HepG2 (cell line): ENCODE results near the gene SLC8A2. TPM values are rescaled to one million over a fixed set of nuclear protein-coding genes. Genes with fewer than 3 reads are reported as not detected.

ENCODE experiments used
- ATAC-seq: fragments of 200-7000 bp; cut with Tn5 transposase; 3 replicates; pipeline ENCODE4 v1.9.1; 2020; ENCODE audit warnings: mild to moderate bottlenecking, moderate library complexity
- BruUV-seq: library from RNA; stranded (reverse); fragments of 400-500 nt; replicated peaks from 2 replicates; lab custom pipeline; 2021; lab: Mats Ljungman, UMichigan
- CTCF ChIA-PET: fragments of 300-600 bp; formaldehyde crosslinking; extraction: SDS; loops from one replicate; lab custom pipeline; 2021; ENCODE audit warnings: low total read pairs, inconsistent platforms, low intra/inter-chr PET ratio; lab: Yijun Ruan, JAX
- POLR2A ChIA-PET: fragments of 350-600 bp; sonication (Branson Sonifier 250); formaldehyde crosslinking; loops from one replicate; lab custom pipeline; 2020; ENCODE audit warnings: antibody characterized with exemption, inconsistent platforms; lab: Yijun Ruan, JAX
- DNase-seq: peaks from one replicate; pipeline ENCODE4 v3.0.0-alpha.2; 2015; ENCODE audit warnings: low spot score
- FAIRE-seq: peaks from 3 replicates; lab custom pipeline; 2011; peaks lifted over from hg19 to GRCh38; lab: Jason Lieb, UNC
- H2AFZ ChIP-seq: one replicate; pipeline ENCODE4 v1.6.1; 2011; ENCODE audit warnings: low read length, inconsistent platforms
- H3K27ac ChIP-seq: fragments of 300-600 bp; 3 replicates; pipeline ENCODE4 v1.8.0; 2011; ENCODE audit warnings: mixed run types, mild to moderate bottlenecking, mixed read lengths, low read length, inconsistent platforms; ENCODE audit not compliant: insufficient read depth; ENCODE audit errors: extremely low read length
- H3K27me3 ChIP-seq, 2 experiments: fragments of 200-600 bp in 1 of 2; 2 replicates in 1 of 2; 3 replicates in 1 of 2; pipeline versions ENCODE4 v1.6.0 to v1.8.0; 2011; ENCODE audit warnings: low read length in 2 of 2, mild to moderate bottlenecking in 2 of 2, moderate library complexity in 2 of 2, inconsistent platforms in 1 of 2; ENCODE audit not compliant: insufficient read depth in 2 of 2, control insufficient read depth in 1 of 2
- H3K36me3 ChIP-seq, 2 experiments: fragments of 200-600 bp in 1 of 2; replicated peaks in 1 of 2; 2 replicates in 1 of 2; 3 replicates in 1 of 2; pipeline versions ENCODE4 v1.5.1 to v1.8.0; 2011; ENCODE audit warnings: low read length in 2 of 2, inconsistent platforms in 1 of 2; ENCODE audit not compliant: insufficient read depth in 2 of 2, control insufficient read depth in 1 of 2
- H3K4me1 ChIP-seq: 2 replicates; pipeline ENCODE4 v1.5.1; 2012; ENCODE audit warnings: low read length, inconsistent platforms; ENCODE audit not compliant: insufficient read depth
- H3K4me2 ChIP-seq: 2 replicates; pipeline ENCODE4 v1.6.0; 2011; ENCODE audit warnings: low read depth, low read length, inconsistent platforms
- H3K4me3 ChIP-seq, 3 experiments: fragments of 200-600 bp in 1 of 3; sonication (generic), shearing (Covaris generic) in 1 of 3; replicated peaks in 1 of 3; 2 replicates each; pipeline ENCODE4 v1.5.1; 2011 to 2016; ENCODE audit warnings: low read length in 3 of 3, inconsistent platforms in 2 of 3, low read depth in 2 of 3, mild to moderate bottlenecking in 2 of 3, control low read depth in 1 of 3, mixed read lengths in 1 of 3; ENCODE audit not compliant: insufficient read depth in 1 of 3
- H3K79me2 ChIP-seq: one replicate; pipeline ENCODE4 v1.6.1; 2011; ENCODE audit warnings: low read length, inconsistent platforms; ENCODE audit not compliant: insufficient read depth
- H3K9ac ChIP-seq: 2 replicates; pipeline ENCODE4 v1.6.0; 2011; ENCODE audit warnings: mild to moderate bottlenecking, low read depth, low read length, inconsistent platforms; ENCODE audit not compliant: insufficient read depth
- H3K9me3 ChIP-seq: 2 replicates; pipeline ENCODE4 v1.5.1; 2012; ENCODE audit warnings: mild to moderate bottlenecking, low read length
- H4K20me1 ChIP-seq: 2 replicates; pipeline ENCODE4 v1.6.0; 2011; ENCODE audit warnings: inconsistent platforms, mild to moderate bottlenecking, low read length, moderate library complexity; ENCODE audit not compliant: insufficient read depth
- MAFK ChIP-seq, 2 experiments: IDR thresholded peaks in 1 of 2; conservative IDR thresholded peaks in 1 of 2; 2 replicates each; pipeline ENCODE4 v1.6.1; 2011; ENCODE audit warnings: improper control_type of control experiment in 2 of 2, low read length in 2 of 2
- NFE2L2 ChIP-seq: fragments of 150-350 bp; IDR thresholded peaks from 2 replicates; pipeline ENCODE4 v1.6.1; 2014; ENCODE audit warnings: low read length
- PAX8 ChIP-seq: sonication (generic); formaldehyde crosslinking; IDR thresholded peaks from 2 replicates; pipeline ENCODE4 v1.8.0; 2022; ENCODE audit warnings: mild to moderate bottlenecking, missing genetic modification reagents, borderline replicate concordance
- PRDM10 ChIP-seq: sonication (generic); formaldehyde crosslinking; IDR thresholded peaks from 2 replicates; pipeline ENCODE4 v1.4.0; 2020; ENCODE audit warnings: low read depth, missing genetic modification reagents
- ZFP90 ChIP-seq: sonication (generic); formaldehyde crosslinking; IDR thresholded peaks from 2 replicates; pipeline ENCODE4 v1.8.0; 2022; ENCODE audit warnings: missing genetic modification reagents, mild to moderate bottlenecking, inconsistent platforms, borderline replicate concordance
- ZMYM3 ChIP-seq: sonication (generic); formaldehyde crosslinking; IDR thresholded peaks from 2 replicates; pipeline ENCODE4 v1.5.1; 2020; ENCODE audit warnings: mild to moderate bottlenecking, missing genetic modification reagents
- ZNF326 ChIP-seq: sonication (generic); formaldehyde crosslinking; IDR thresholded peaks from 2 replicates; pipeline ENCODE4 v1.4.0; 2020; ENCODE audit warnings: missing genetic modification reagents, borderline replicate concordance
- ZNF703 ChIP-seq: sonication (generic); formaldehyde crosslinking; IDR thresholded peaks from 2 replicates; pipeline ENCODE4 v1.5.1; 2020; ENCODE audit warnings: missing genetic modification reagents, mild to moderate bottlenecking, moderate library complexity, borderline replicate concordance
- ZNF784 ChIP-seq: sonication (generic); formaldehyde crosslinking; IDR thresholded peaks from 2 replicates; pipeline ENCODE4 v1.5.1; 2020; ENCODE audit warnings: missing genetic modification reagents, mild to moderate bottlenecking, borderline replicate concordance
- ZNF792 ChIP-seq: IDR thresholded peaks from 2 replicates; pipeline ENCODE4 v1.6.1; 2016
- WGBS: methylation state at CpG from one replicate; pipeline ENCODE4 v1.1.6; 2017; ENCODE audit warnings: low lambda C conversion rate; 5-methylcytosine and 5-hydroxymethylcytosine counted together
- in situ Hi-C: cut with HindIII; loops from 2 replicates; pipeline ENCODE4 v1.10.0; 2017; ENCODE audit warnings: low pct_unique_long_range_greater_than_20kb; ENCODE audit not compliant: extremely low pct_ligation_motif_present
- intact Hi-C: fragments of 100-400 bp; cut with micrococcal nuclease; formaldehyde crosslinking; loops from one replicate; pipeline ENCODE4 v1.10.0; 2022; ENCODE audit not compliant: unreplicated experiment
- polyA plus RNA-seq, 8 experiments: library from polyadenylated mRNA; depleted of rRNA in 3 of 8; stranded (reverse) in 7 of 8; unstranded in 1 of 8; fragments of >200 nt; fragmentation: Illumina TruSeq in 4 of 8; extraction: Trizol in 4 of 8; gene quantifications; 2 replicates each; pipeline versions ENCODE4 v1.2.1 to v1.2.3, GENCODE V29; 2011 to 2016; ENCODE audit warnings: low read depth in 4 of 8, missing spikeins in 1 of 8, mixed read lengths in 1 of 8; ENCODE audit not compliant: insufficient read depth in 1 of 8
- total RNA-seq, 5 experiments: library from RNA; depleted of rRNA; stranded (reverse); fragments of >200 nt; fragmentation: Illumina TruSeq; extraction: Trizol; gene quantifications; 2 replicates each; pipeline ENCODE4 v1.2.3, GENCODE V29; 2016; ENCODE audit warnings: low read depth in 1 of 5
- TF ChIP-seq, protein P1 (sequence below): sonication (generic); IDR thresholded peaks from 2 replicates; pipeline ENCODE4 v1.6.1; 2016; ENCODE audit warnings: low read depth, borderline replicate concordance
- TF ChIP-seq, protein P2 (sequence below), 2 experiments: fragments of 450-650 bp in 1 of 2; sonication (generic) in 1 of 2; formaldehyde crosslinking; IDR thresholded peaks; 2 replicates each; pipeline versions ENCODE4 v1.5.0 to v1.8.0; 2020 to 2022; ENCODE audit warnings: mild to moderate bottlenecking in 1 of 2, missing genetic modification reagents in 1 of 2

The SLC8A2 gene
- total and polyA plus RNA-seq, 2 of the 13 experiments (the other 11 are each of a cell fraction or from before 2014, with no cell fraction given): 0.02 TPM; not detected in 1

DNA sequence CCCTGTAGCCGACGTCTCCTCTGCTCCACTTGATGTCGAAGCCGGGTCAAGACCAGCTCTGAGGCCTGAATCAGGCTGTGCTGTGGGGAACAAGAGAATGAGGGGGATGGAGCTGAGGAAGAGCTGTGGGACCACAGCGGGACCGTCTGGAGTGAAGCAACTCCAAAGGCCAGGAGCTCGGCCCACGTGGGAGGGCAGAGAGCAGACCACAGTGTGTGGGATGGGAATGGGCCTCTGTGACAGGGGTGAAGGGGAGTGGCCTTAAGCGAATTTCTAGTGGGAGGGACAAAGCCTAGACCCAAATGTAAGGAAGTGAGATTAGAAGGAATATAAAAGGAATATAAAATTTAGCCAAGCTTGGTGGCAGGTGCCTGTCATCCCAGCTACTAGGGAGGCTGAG, 3.8 kb upstream of the SLC8A2 start:
- peaks cover 6% of the 10 kb centered on the region; the same call in 1 of the 2 replicates for H3K4me1 ChIP-seq
- H3K27ac ChIP-seq: no peak overlapping the region
- 56% methylated on average over 9 of the region's 9 CpGs for WGBS
- intact Hi-C loops (no loop called here), in situ Hi-C loops (no loop called here)
- POLR2A ChIA-PET: no interaction called here
- DNase-seq (no peak), ATAC-seq (no peak), FAIRE-seq (no peak)
- TF ChIP-seq ZNF784 (CRISPR knock-in tag) (no peak), ZFP90 (CRISPR knock-in tag) (no peak), ZNF703 (no peak)
- BruUV-seq: no TSS peak
- H3K36me3 ChIP-seq: no peaks in the 10 kb centered on the region
- no peak overlapping the region for H3K9ac ChIP-seq
- no peak overlapping the region for H3K4me2 ChIP-seq
- no peak overlapping the region for H2AFZ ChIP-seq
- H4K20me1 ChIP-seq: no peaks in the 10 kb centered on the region
- no peaks in the 10 kb centered on the region for H3K79me2 ChIP-seq
- no peaks in the 10 kb centered on the region for H3K9me3 ChIP-seq
- H3K4me3 ChIP-seq: no peak overlapping the region
- peaks cover under 1 to 11% of the 10 kb centered on the region in 2 experiments; a peak in 3 of 5 replicates for H3K27me3 ChIP-seq
- CTCF ChIA-PET: no interaction called here

GRCh38 chr19:47473336-47473735, 1.6 kb upstream of the SLC8A2 start:
- H4K20me1 ChIP-seq: no peaks in the 10 kb centered on the region
- no peaks in the 10 kb centered on the region for H3K79me2 ChIP-seq
- H2AFZ ChIP-seq: no peak overlapping the region
- CTCF ChIA-PET: no interaction called here
- ATAC-seq (no peak), FAIRE-seq (no peak), DNase-seq (no peak)
- WGBS: 56% methylated on average over 10 of the region's 10 CpGs
- H3K36me3 ChIP-seq: no peaks in the 10 kb centered on the region
- peaks cover 1 to 30% of the 10 kb centered on the region in 2 experiments; a peak in 4 of 5 replicates for H3K27me3 ChIP-seq
- peaks cover 6% of the 10 kb centered on the region; the same call in 1 of the 2 replicates for H3K4me1 ChIP-seq
- in situ Hi-C loops (no loop called here), intact Hi-C loops (no loop called here)
- H3K4me3 ChIP-seq: no peak overlapping the region
- no peak overlapping the region for H3K4me2 ChIP-seq
- no TSS peak for BruUV-seq
- POLR2A ChIA-PET: no interaction called here
- no peak overlapping the region for H3K27ac ChIP-seq
- no peak overlapping the region for H3K9ac ChIP-seq
- no peaks in the 10 kb centered on the region for H3K9me3 ChIP-seq
- TF ChIP-seq, protein P1, sequence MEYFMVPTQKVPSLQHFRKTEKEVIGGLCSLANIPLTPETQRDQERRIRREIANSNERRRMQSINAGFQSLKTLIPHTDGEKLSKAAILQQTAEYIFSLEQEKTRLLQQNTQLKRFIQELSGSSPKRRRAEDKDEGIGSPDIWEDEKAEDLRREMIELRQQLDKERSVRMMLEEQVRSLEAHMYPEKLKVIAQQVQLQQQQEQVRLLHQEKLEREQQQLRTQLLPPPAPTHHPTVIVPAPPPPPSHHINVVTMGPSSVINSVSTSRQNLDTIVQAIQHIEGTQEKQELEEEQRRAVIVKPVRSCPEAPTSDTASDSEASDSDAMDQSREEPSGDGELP: no peak
- TF ChIP-seq ZNF792 (CRISPR knock-in tag): no peak
- no peak for TF ChIP-seq NFE2L2
- TF ChIP-seq, protein P2, sequence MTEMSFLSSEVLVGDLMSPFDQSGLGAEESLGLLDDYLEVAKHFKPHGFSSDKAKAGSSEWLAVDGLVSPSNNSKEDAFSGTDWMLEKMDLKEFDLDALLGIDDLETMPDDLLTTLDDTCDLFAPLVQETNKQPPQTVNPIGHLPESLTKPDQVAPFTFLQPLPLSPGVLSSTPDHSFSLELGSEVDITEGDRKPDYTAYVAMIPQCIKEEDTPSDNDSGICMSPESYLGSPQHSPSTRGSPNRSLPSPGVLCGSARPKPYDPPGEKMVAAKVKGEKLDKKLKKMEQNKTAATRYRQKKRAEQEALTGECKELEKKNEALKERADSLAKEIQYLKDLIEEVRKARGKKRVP (CRISPR knock-in tag; IDR thresholded peaks at IDR 0.05): no peak
- TF ChIP-seq ZMYM3 (CRISPR knock-in tag): no peak
- no peak for TF ChIP-seq PRDM10 (CRISPR knock-in tag)
- TF ChIP-seq MAFK (conservative IDR thresholded peaks at IDR 0.05 in 1 of 2, IDR thresholded peaks at IDR 0.05 in 1 of 2; ENCODE audit: low read length in 2 of 2): no peak
- no peak for TF ChIP-seq ZNF326 (CRISPR knock-in tag)
- no peak for TF ChIP-seq PAX8 (CRISPR knock-in tag)
